ENCODE results near the gene SH2D3C.

DNA sequence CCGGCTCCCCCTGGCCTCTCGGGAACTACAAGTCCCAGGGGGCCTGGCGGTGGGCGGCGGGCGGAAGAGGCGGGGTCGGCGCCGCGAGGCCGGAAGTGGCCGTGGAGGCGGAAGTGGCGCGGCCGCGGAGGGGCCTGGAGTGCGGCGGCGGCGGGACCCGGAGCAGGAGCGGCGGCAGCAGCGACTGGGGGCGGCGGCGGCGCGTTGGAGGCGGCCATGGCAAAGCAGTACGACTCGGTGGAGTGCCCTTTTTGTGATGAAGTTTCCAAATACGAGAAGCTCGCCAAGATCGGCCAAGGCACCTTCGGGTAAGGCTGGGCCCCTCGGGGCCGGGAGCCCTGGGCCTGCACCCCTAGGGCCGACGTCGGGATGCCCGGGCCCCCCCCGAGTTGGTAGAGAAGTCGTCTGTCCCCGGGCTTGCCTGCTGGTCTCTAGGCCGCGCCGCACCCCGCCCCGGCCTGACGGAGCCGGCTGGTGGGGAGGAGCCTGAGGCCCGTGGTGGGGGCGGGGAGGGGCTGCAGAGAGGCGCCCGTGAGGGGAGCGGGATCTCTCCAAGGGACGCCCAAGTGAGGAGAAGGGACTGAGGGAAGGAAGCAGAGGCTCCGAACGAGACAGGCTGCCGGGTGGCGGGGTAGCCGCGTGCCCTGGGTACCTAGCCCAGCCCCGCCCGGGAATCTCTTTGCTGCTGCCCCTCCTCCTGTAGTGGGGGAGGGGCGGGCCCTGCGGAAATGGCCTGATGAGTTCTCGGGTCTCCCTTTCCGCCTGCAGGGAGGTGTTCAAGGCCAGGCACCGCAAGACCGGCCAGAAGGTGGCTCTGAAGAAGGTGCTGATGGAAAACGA lies 7.7 kb upstream of the SH2D3C start, which contains the start of gene CDK9:
- TF ChIP-seq, protein P1, sequence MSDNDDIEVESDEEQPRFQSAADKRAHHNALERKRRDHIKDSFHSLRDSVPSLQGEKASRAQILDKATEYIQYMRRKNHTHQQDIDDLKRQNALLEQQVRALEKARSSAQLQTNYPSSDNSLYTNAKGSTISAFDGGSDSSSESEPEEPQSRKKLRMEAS (IDR thresholded peaks at IDR 0.05): peak; percentile 54; the same call in 1 of the 2 replicates
- TF ChIP-seq, protein P2, sequence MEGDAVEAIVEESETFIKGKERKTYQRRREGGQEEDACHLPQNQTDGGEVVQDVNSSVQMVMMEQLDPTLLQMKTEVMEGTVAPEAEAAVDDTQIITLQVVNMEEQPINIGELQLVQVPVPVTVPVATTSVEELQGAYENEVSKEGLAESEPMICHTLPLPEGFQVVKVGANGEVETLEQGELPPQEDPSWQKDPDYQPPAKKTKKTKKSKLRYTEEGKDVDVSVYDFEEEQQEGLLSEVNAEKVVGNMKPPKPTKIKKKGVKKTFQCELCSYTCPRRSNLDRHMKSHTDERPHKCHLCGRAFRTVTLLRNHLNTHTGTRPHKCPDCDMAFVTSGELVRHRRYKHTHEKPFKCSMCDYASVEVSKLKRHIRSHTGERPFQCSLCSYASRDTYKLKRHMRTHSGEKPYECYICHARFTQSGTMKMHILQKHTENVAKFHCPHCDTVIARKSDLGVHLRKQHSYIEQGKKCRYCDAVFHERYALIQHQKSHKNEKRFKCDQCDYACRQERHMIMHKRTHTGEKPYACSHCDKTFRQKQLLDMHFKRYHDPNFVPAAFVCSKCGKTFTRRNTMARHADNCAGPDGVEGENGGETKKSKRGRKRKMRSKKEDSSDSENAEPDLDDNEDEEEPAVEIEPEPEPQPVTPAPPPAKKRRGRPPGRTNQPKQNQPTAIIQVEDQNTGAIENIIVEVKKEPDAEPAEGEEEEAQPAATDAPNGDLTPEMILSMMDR (IDR thresholded peaks at IDR 0.05): no peak
- peak; percentile 51 for TF ChIP-seq POLR2A (IDR thresholded peaks at IDR 0.05; ENCODE audit: low read length)
- TF ChIP-seq, protein P3, sequence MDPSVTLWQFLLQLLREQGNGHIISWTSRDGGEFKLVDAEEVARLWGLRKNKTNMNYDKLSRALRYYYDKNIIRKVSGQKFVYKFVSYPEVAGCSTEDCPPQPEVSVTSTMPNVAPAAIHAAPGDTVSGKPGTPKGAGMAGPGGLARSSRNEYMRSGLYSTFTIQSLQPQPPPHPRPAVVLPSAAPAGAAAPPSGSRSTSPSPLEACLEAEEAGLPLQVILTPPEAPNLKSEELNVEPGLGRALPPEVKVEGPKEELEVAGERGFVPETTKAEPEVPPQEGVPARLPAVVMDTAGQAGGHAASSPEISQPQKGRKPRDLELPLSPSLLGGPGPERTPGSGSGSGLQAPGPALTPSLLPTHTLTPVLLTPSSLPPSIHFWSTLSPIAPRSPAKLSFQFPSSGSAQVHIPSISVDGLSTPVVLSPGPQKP (IDR thresholded peaks at IDR 0.05; ENCODE audit: low read depth, low read length): no peak

Data from A549 (cell line).